Nucleus accumbens (tissue), 56 donors: ENCODE data around the gene SNX30.
A peak's percentile ranks its signal among the peaks of the same experiment; 100 is the strongest.

ENCODE experiments used
- DNase-seq, 56 donors: peaks; one replicate each; lab custom pipeline; 2025; lab: John Stamatoyannopoulos, UW

Gene SNX30

DNA sequence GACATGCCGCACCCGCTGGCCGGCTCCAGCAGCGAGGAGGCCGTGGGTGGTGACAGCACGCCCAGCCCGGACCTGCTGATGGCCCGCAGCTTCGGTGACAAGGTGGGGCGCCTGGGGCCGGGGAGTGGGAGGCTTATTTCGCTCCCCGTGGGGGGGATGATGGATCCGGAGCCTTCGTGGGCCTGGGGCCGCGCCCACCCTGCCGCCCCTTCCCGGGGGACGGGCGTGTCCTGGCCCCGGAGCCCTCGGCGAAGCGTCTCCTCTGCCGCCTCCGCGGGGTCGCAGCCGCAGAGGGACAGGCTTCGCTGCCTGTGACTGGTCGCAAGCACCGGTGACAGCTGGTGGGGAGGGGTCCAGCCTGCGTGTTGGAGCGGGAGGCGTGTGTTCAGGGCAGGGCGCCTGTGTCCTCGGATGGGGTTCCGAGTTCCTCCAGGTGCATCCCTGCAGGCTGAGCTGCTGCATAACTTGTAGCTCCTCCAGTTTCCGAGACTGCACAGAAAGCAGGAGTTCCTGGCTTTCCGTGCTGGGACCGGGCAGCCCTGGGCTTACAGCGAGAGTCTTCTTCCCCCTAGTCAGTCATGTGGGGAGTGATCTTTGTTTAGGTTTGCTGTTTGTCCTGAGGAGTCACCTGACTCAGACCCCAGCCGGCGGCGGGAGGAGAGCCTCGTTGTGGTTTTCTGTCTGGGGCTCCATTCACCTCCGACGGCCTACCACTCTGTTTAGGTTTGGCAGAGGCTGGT is 666 bp downstream of the SNX30 start:
- peak in 50 of 56 donors; percentile 5 to 71 (median 44) for DNase-seq

DNA sequence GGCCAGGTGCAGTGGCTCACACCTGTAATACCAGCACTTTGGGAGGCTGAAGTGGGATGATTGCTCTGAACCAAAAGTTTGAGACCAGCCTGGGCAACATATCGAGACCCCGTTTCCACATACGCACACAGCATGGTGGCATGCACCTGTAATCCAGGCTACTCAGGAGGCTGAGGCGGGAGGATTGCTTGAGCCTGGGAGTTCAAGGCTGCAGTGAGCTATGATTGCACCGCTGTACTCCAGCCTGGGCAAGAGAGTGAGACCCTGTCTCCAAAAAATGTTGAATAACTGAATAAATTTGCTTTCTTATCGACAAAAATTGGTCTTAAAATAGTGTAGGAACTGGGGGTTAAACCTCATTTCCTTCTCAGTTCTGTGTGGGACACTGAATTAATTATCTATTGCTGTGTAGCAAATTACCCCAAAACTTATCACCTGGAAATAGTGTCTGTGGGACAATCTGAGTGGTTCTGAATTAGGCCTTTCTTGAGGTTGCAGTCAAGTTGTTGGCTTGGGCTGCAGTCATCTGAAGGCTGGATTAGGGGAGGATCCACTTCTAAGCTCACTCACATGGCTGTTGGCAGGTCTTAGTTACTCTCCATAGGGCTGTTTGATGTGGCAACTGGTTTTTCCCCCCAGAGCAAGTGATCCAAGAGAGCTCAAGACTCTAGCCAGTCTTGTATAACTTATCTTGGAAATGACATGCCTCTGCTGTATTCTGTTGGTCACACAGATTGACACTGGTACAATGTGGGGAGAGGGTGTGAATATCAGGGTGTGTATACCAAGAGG is 2.0 kb downstream of the SNX30 start:
- no peak for DNase-seq

DNA sequence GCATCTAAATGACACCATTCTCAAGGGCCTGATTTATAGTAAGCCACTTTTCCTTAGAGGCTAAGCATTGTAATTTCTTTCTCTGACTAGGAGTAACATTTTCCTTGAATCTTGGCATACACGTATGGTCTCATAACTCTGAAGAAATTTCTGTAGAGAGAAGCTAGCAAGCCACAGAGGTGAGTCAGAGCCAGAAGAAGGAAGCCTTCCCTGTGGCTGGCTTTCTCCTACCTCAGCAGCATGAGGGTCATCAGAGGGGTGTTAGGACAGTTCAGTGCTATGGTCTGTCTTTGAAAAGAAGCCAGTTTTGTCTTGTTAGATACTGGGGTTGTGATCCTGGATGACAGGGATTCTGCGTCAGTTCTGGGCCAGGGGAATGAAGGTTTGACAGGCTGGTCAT is 3.2 kb downstream of the SNX30 start:
- no peak for DNase-seq

DNA sequence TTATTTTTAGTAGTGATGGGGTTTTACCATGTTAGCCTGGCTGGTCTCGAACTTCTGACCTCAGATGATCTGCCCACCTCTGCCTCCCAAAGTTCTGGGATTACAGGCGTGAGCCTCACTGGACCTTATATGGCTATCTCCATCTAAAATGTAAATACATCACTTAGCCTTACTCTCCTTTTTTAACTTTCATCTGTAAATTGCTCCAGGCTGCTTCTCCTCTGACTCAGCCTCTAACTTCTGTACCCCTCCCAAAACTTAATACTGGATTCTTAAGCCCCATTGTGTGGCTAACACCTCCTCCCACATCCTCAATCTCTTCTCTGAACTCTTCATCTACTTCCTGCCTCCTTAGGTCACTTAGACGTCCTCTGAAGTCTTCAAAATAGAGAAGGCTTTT is 4.0 kb downstream of the SNX30 start:
- no peak for DNase-seq

DNA sequence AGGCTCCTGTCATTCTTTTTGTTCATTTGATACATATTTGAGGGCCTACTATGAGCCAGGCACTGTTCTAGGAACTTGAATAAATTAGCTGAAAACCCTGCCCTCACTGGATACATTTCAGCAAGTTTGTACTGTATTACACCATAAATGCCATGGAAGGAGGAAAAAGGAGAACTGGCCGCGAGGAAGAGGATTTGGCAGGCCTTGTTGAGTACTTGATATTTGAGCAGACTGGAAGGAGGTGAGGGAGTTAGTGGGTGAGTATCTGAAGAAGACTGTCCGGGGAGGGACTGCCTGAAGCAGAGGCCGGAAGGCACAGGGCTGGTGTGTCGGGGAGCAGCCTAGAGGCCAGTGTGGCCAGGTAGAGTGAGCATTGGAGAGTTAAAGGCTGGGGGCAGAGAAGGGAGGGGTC is 4.5 kb downstream of the SNX30 start:
- DNase-seq, result no peak

DNA sequence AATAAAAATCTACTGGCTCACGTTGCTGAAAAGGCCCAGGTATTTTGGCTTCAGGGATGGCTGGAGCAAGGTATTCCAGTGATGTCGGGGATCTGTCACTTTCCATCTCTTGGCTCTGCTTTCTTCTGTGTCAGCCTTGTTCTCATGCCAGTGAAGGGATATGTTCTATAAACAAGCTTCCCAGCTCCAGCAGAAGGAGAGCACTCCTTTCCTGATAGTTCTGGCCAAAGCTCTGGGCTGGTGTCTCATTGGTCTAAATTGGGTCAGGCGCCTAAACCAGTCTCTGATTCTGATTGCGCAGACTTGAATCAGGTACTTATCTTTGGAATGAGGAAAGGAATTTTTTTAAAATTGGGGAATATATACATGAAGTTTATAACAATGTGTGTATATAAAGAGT is 5.1 kb downstream of the SNX30 start:
- no peak for DNase-seq

DNA sequence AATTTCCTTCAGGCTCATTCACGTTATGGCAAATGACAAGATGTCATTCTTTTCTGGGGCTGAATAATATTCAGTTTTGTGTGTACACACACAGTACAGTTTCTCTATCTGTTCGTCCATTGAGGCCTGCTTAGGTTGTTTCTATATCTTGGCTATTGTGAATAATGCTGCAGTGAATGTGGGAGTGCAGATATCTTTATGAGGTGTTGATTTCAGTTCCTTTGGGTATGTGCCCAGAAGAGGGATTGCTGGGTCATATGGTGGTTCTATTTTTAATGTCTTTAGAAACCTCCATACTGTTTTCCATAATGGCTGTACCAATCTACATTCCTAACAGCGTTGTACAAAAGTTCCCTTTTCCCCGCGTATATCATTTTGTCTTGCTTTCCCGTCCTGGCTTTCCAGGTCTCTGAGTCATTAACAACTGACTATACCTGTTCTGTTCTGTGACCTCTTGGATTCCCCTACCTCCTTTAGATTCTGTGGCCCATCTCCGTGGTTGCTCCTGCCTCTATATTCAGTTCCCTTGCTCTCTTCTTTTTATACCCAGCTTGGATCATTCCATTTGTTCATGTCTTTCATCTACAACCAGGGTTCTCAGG is 6.8 kb downstream of the SNX30 start:
- DNase-seq, result no peak

DNA sequence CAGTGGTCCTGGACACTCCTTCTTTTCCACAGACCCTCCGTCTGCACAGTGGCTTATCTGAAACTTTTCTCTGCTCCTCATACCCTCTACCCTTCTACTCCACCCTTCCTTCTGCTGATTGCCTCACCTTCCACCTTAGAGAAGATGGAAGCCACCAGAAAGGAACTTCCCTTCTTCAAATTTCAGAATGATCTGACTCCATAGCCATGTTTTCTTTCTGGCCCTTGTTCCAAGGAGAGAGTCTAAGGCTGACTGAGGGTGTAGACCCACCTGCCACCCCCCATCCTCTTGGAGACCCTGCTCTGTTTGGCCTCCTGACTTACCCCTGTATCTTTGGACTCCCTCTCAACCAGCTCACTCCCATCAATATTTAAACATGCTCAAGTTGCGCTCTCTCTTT is 7.4 kb downstream of the SNX30 start:
- no peak for DNase-seq

DNA sequence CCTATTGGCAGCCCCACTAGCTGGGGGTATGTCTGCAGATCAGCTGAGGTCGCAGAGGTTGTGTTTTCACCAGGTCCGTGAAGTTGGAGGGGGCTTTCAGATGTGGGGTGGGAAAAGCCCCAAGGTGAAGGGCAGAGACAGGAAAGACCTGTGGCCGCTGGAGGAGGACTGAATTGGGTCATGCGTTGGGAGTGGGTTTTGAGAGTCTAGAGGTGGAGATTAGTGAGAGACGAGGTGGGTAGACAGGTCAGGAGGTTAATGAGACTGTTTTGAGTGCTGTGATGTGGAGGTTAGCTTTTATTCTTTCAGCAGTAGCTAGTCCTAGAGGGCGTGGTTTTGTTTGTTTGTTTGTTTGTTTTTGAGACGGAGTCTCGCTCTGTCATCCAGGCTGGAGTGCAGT is 10.3 kb downstream of the SNX30 start:
- no peak for DNase-seq

DNA sequence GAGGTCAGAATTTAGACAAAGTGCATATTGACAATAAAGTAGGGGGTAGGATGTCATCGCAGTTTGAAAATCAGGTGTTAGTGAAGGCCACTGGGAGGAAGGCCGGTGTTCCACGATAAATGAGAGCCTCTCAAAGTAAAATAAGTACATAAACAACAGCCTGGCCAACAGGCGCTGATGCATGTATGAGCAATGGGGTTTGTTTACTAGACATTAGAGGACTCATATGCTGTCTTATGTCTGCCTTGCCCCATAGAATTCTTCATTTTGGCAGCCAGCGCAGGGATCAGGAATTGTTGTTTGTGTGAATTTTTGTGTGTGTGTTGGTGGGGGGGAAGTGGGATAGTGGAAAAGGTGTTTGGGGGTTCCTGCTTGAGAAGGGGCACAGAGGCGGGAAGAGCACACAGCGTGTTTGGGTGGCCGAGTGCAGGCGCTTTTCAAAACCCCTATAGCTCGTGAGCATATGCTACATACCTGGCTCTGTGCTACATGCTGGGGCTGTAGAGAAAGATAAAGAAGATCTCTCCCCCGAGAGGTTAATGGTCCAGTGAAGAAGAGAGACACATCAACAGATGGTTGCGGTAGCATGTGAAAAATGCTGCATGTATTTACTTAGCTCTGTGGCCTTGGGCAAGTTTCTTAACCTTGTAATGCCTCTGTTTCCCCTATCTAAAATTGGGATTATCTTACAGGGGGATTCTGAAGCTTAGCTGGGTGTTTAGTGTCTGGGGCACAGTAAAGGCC is 11.5 kb downstream of the SNX30 start:
- DNase-seq, result no peak

DNA sequence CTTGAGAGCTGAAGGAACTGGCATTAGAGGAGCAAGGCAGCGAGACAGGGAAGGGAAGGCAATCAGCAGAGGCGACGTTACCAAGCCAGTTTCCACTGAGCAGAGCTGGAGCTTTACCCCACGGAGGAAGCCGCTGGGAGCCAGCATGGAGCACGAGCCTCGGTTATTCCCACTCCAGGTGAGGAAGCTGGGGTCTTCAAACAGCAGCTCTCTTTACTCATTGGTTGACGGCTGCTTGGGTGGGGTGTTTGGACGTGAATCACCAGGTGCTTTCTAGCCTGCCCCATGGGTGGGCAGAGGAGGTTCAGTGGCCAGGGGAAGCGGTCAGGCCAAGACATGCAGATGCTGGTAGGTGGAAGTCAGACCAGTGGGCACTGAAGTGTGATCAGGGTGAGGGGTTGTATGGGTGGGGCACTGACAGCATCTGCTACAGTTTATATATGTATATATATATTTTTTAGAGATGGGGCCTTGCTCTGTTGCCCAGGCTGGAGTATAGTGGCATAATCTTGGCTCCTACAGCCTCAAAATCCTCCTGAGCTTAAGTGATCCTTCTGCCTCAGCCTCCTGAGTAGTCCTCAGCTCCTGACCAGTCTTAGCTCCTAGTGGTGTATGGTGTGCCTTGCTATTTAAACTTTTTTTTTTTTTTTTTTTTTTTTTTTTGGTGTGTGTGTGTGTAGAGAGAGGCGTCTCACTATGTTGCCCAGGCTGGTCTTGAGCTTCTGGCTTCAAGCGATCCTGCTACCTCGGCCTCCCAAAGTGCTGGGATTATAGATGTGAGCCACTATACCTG is 12.4 kb downstream of the SNX30 start:
- no peak for DNase-seq

DNA sequence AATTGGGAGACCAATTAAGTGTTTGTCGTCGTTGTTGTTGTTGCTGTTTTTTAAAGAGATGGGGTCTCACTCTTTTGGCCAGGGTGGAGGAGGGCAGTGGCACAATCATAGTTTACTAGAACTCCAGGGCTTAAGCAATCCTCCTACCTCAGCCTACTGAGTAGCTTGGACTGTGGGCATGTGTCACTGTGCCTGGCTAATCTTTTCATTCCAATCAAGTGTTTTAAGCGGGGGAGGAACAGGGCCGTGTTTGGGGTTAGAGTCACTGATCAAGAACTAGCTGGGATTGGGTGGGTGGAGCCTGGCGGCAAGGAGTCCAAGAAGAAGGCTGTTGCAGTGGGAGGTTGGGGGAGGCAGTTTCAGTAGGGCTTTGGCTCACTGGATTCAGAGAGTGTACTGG is 13.8 kb downstream of the SNX30 start:
- DNase-seq, result no peak

DNA sequence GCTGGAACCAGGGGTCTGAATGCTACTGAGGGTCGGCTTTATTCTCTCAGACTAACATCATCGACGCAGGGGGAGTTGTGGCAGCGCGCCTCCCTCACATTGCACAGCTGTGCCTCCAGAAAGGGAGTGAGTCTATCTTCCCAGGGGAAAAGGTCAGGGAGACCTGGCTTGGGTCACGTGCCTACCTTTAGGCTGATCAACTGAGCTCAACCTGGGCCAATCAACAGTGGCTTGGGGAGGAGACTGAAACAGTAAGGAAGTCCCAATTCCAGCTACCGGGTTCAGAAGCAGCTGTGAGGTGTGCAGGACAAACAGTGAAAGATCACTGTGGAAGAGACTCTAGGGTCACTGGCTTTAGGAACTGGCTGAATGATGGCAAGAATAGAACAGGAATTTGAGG is 14.3 kb downstream of the SNX30 start:
- DNase-seq, result no peak

DNA sequence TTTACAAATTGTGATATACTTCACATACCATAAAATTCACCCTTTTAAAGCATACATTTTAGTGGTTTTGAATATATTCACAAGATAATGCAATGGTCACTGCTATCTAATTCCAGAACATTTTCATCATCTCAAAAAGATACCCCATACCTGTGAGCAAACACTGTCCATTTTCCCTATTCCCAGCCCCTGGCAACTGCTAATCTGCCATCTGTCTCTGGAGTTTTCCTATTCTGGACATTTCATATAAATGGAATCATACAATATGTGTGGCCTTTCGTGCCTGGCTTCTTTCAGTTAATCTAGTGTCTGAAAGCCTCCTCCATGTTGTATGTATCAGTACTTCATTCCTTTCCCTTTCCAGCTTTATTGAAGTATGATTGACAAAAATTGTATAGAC is 14.7 kb downstream of the SNX30 start:
- no peak for DNase-seq

DNA sequence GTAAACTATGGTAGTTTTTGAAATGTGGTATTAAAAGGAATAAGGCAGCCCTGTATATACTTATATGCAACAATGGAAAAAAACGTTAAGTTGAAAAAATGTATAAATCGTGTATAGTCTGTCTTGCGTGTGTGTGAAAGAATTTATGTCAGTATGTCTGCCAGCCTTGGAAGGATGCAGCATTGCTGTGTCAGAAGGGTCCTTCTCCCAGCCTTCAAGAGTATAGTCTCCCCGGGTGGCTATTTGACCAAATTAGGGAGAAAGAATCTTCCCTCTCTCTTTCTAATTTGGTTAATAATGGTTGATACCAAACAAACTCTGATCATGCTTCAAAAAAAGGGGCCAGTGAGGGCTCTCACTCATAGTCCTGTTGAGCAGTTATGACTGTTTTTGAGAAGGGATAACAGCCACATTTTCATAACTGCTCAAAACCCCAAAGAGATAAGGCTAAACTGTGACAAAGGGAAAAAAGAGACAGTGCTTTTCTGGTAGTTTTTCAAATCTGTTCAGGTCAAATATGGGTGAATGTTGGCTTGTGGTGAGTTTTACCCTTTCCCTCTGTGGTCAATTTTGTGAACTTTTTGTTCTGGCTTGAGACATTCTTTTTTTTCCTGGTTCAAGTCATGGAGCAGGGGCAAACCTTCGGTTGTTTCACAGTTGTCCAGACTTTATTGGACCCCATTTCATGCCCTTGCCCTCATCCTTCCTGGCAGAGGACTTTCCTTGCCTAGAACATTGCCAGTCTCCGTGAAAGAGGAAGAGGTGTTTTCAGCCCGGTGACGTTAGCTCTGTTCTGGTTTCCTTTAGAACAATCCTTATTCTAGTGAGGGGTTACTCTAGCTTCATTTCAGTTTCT is 21.0 kb downstream of the SNX30 start:
- DNase-seq, result peak in 1 of 56 donors; percentile 8

DNA sequence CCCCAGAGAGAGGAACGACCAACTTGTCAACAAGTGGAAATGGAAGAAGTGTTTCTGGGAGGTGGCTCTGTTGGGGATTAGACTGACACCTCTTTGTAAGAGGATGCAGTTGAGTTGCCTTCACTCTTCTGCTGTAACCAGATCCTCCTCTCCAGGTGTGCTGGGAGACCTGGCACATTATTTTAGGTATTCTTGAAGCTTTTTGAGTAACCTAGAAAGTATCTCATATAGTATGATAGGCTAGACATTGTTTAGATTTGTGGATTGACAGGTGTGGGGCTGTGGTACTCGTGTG is 21.6 kb downstream of the SNX30 start:
- DNase-seq, result no peak

DNA sequence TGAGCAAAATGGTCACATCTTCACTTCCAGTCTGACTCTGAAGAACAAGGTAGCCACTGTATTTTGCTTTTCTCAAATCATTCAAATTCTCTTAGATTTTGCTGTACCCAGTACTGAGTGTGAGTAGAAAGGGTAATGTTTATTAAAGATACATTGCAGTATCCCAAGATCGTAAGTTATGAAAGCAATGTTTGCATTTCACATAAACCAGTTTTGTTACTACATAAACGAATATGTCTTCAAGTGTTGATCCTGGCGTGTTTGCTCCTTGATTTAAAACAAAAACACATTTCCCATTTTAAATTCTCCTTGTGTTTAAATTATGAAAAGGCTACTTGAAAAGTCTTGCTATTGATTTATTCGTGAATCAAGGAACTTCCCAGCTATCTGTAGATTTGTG is 22.0 kb downstream of the SNX30 start:
- DNase-seq, result no peak

DNA sequence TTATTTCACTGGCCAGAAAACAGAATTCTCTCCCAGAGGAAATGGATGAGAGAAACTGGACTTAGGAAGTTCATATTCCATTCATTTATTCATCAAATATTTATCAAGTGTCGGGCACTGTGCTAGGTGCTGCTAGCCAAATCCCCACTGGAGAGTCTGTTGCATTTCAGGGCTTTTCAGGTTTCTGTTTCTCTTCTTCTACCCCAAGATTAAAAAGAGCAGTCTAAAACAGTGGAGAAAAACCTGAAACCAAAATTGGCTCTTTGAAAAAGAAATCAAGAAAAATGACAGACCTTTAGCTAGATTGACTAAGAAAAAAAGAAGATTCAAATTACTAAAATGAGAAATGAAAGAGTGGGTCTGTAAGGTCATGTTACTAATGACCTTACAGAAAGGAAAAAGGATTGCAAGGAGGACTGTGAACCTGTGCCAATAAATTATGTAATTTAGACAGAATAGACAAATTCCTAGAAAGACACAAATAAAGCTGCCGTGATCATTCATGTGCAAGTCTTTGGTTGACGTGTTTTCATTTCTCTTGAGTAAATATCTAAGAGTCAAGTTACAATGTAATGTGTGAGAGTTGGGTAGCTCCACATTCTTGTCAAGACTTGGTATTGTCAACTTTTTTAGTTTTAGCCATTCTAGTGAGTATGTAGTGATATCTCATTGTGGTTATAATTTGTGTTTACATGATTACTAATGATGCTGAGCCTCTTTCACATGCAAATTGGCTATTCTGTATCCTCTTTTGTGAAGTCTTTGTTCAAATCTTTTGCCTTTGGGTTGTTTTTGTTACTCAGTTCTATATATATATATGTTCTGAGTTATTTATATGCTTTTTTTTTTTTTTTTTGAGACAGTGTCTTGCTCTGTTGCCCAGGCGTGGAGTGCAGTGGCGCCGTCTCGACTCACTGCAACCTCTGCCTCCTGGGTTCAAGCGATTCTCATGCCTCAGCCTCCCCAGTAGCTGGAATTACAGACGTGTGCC is 23.7 kb downstream of the SNX30 start:
- DNase-seq, result no peak
